HG02852 (cell line): ENCODE data around the gene ROBO1.

Source experiments
- ATAC-seq: cut with Tn5 transposase; IDR thresholded peaks from one replicate; pipeline ENCODE4 v1.9.1; 2021; ENCODE audit warnings: mild to moderate bottlenecking, moderate library complexity; ENCODE audit not compliant: unreplicated experiment

ROBO1 gene

DNA sequence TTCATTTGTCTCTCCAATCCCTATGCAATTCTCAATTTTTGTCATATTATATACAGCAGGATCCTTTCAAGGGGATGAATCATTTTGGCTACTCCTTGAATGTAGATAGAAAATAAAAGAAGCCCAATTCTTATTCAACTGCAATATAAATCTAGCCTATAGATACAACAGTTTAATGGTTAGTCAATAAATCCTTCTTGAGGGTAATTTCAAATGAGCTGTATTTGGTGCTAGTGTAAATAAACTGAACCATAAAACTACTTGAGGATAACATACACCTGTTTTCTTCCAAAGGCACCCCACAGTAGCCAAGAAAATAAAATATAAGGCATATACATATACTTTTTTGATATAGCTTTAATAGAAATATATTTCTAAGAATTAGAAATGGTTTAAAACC is 830.3 kb downstream of the ROBO1 start:
- ATAC-seq: no peak

DNA sequence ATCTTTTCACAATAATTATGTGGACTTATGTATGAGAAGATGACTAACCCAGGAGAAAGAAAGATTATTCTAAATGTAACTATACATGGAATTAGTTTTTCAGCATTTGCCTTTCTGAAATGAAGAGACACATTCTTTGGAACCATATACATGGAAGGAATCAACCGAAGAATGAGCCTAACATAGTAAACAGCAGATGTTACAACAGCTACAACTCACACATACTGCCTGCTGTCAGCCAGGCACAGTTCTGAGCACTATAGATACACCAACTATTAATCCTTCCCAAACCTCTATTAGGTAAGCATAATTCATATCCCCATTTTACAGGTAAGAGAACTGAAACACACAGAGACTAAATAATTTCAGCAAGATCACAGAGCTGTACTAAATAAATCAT is 840.0 kb downstream of the ROBO1 start:
- ATAC-seq: no peak

DNA sequence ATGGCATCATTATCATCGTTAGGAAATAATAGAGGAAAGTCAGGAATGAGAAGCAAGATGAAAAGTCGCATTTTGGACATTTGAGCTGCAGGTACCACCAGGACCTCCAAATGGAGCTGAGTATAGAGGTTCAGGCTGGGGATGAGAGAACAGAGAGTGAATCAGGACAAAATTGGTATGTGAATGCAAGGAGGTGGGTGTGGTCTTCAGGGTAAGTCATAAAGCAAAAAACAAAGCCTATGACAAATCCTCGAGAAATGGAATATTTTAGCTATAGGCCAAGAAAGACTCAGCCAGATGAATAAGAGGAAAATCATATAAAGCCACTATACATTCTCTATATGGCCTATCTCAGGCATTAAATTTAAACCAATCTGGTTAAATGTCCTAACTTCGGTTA is 841.3 kb downstream of the ROBO1 start:
- no peak for ATAC-seq

DNA sequence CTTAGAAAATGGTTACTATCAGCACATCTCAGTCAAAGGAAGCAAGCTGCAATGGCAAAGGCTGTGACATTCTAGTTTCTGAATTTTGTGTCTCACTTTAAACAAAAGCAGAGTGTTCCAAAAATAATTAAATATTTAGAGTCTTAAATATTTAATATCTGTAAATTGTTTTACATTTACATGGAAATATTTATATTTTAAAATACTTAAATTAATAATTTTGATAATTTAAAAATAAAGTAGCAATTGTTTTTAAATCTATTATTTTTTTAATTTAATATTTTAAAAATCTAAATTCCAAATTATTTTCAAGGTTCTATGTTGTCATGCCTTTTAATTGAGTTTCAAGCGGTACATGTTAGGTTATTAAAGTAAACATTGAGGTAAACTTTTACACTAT is 843.1 kb downstream of the ROBO1 start:
- ATAC-seq: no peak

DNA sequence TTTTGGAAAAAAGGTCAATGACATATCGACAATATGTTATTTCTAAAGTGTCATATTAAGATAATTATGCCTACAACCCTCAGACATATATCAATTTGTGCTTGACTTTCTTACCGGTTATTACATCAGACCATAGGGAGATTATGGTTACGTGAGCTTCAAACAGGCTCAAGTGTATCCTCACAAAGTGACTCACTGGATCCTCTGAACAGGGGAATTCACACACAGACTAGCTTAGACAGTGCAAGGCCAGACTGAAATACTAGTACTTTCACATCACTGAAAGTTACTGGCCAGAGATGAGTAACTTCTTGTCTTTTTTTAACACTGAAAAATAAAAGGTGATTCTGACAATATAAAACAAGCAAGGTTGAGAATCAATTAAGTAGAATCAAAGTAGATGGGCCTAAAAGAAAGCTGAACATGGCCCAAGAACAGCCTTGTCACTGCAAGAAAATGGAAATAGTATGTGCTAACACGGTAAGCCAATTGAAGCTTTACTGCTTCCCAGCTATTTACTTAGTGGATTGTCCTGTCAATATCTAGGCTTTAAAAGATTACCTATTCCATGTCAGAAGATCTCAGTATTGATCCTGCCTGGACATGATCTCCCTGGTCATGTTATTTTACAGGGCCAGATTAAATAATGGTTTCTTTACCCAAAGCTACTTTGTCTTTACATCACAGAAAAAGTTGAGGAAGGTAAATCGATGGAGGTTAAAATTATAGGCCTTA is 848.6 kb downstream of the ROBO1 start:
- ATAC-seq: peak; percentile 72

DNA sequence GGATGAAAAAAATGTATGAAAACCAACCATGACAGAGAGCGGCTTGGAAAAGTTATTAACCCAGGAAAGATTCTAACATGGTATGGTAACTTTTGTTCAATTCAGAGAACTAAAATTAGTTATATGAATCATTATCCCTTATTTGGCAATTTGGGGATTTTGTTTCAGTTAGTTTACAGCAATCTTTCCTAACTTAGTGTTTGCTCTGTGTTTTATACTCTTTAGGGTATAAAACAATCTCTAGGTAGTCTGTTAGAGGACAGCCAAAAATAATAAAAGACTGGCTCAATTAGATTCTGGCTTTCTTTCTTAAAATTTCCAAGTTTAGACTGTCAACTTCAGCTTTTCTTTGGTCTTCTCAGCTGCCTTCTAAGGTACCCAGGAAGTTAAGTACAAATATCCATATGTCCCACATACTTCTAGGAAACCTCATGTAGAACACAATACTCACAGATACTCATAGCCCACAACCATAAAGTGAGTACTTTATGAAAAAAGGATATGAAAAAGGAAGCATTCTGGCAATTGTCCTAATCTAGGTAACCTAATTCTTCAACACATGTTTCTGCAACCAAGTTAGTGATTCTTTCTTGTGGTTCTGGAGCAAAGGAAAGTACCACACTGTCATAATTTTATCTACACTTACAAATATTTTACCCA is 849.3 kb downstream of the ROBO1 start:
- peak; percentile 29 for ATAC-seq

DNA sequence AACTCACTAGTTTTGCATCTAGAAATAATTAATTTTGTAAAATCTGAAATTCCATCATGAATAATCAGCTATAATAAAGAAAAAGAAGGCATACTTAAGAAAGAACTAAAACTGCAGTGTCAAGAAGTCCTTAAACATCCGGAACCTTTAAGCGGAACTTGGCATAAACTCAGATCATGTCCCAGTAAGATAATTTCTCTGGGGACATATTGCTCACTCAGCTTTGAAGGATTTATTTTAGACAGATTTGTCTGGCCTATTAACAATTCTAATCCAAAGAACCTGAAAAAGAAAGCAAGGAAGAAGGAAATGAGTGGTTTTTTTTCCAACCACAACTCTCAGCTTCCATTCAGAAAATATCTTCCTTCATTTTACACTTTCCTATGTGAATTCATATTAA is 850.3 kb downstream of the ROBO1 start:
- no peak for ATAC-seq

DNA sequence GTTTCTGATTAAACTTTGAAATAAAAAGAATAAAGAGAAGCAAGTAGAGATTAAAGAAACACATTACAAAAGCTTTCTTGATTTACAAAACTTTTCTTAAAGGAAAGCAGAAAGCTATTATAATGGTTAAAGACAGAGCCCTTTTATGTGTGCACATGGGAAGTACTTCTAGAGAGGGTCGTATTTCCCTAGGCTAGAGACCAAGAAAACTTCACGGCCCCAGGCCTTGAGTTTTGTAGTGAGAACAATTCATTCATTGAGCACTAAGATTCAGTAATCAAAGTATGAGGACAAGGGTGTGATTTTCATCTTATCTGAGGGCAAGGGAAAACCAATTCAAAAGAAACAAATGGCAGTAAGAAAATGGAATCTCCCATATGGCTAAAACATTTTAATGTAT is 854.1 kb downstream of the ROBO1 start:
- ATAC-seq: no peak

DNA sequence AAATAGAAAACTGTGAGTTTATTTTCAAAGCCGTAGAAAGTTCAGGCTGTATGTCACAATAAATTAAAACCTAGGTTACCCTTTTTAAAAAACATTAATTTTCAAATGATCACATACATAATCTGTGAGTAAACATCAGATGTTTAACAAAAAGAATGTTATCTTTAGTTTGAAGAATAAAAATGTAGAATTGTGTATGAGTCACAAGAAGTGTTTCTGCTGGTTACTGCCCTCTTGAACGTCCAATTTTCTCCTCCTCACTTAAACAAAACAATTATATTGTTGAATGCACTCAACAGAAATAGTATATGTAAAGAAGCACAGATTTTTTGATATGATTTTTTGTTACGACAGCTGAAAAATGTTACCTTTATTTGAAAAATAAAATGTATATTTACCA is 855.1 kb downstream of the ROBO1 start:
- ATAC-seq: no peak

DNA sequence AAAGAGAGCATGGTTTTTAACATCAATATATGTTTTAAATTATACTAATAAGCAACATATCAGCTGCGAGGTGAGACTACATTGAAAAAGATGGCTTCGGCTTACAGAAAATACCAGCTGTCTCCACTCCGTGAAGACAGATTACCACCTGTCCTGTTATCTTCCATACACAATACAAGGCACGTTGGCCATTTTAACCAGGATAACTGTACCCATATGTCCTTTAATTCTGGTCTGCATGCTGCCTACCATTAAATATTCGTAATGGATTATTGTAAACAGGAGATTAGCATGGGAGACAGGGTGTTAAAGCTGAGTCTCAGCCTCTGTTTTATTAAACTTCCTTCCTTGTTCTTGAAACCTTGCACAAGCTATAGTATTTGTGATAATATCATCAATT is 855.5 kb downstream of the ROBO1 start:
- ATAC-seq: no peak

DNA sequence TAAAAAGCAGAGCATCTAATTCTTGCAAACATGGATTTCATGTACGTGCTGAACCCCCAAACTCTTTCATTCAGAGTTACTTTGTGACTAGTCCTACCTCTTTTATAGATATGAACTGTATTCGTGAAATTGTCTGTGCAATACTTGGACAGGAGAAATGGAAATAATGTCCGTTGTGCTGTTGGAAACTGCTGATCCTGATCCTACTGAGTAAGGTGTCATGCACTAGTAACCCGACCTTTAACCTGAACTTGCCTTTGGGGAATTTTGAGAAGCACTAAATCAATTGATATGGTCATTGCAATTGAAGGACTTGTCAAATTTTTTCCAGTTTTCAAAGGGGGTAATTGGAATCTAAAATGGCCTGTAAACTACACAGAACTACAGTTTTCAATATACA is 856.4 kb downstream of the ROBO1 start:
- no peak for ATAC-seq

DNA sequence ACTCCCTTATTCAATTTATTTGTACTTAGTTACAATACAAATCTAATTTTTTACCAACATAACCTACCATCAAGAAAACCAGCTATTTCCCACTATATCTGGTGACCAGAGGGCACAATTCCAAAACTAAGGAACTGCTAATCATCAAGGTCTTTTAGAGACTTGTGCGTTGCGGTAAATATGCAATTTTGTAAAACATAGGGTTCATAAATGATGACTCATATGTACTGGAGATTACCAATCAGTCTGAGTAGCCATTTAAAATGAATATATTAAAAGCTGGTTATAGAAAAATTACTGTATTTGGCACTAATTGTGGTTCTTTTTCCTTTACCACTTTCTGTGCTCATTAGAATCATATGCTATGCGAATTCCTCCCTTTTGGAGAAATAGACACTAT is 859.6 kb downstream of the ROBO1 start:
- ATAC-seq: no peak

DNA sequence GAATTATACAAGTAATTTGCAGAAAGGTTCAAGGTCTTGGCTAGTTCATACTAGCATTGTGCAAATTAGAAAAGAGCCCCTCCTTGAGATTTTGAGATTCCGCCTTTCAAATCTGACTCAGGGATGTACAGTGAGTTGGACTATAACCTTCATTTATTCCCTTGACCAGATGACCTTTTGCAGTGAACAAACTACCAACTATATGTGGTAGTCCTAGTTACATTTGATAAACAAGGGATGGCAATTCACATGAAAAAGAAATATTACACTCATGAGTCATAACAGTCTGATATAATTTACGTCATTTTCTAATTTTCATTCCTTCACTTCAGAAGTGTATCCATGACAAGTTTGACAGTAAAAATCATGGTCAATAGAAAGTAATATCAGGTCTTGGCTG is 860.4 kb downstream of the ROBO1 start:
- no peak for ATAC-seq

DNA sequence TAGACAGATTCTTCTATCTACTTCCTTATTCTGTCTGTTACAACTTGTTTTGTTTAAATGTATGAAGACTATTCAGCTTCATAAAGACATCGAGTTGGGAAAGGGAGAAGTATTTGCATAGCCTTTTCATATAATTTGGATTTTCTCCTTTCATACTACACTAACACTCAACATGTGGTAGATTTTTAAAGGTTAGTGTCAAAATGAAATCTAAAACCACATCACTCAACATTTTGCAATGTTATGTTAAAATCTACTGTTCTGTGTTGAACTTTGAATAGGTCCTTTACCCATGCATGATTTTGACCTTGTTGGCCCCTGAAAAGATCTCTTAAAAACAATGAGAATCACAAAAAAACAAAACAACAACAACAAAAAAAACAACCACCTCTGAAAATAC is 860.9 kb downstream of the ROBO1 start:
- ATAC-seq: no peak

DNA sequence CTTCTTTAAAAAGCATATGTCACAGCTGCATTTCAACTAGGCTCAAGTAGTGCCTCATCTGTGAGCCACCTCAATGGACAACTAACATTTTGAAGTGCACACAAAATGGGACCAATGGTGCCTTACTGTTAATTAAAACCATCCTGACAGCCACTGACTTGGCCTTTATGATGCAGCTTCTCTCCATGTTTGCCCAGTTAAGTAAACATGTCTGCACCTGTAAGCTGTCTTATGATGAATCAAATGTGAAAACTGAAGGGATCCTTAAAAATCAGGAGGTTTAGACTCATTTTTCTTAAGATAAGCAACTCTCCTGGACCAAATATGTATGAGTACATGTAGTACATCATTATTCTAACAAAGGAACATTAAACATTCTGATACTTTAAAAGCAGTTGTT is 861.6 kb downstream of the ROBO1 start:
- no peak for ATAC-seq

DNA sequence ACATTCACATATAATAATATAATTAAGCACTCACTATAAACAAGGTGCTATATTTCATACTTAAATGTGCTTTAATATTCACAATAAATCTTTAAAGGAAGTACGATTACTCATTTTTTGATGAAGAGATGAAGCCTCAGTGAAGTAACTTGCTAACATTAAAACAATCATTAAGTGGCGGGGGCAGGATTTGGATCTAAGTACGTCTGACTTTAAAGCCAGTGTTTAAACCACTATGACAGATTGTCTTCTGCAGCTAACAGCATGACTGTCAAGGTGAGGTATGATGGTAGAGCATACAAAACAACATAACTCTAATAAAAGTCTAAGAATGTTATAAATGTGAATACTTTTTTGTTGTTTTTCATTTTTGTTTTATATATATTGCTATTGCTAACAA is 862.1 kb downstream of the ROBO1 start:
- ATAC-seq: no peak

DNA sequence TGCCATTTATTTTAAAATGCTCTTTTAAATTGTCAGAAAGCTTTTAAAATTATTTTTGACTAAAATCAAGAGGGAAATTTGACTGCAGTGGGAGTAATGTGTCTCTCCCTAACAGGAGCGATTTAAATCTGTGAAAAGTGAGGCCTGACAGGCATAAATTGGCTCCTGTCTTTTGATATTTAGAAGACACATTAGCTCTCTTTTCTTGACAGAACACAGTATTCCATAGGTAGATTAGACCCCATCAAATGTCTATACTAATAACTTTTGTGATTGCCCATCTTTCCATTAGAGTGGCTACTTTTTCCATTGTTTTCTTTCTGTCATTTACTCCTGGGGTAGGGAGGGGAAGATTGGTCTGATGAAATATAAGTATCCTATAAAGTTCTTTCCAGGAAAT is 866.3 kb downstream of the ROBO1 start:
- no peak for ATAC-seq

DNA sequence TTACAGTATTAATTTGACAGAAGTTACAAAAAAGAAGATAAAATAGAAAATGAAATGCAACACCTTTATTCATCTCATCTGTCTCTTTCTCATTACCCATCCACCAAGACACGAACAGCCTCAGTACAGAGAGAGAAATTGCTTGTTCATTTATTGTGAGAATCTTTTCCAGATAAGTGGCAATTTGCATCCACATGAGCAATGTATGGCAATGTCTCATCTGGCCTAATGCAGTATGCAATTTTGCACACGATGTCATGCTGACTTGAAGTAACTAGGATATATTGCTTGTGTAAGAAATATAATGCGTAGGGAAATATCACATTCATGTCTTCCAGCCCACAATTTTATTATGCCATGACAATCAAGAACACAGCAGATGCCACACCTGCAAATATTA is 866.9 kb downstream of the ROBO1 start:
- no peak for ATAC-seq

DNA sequence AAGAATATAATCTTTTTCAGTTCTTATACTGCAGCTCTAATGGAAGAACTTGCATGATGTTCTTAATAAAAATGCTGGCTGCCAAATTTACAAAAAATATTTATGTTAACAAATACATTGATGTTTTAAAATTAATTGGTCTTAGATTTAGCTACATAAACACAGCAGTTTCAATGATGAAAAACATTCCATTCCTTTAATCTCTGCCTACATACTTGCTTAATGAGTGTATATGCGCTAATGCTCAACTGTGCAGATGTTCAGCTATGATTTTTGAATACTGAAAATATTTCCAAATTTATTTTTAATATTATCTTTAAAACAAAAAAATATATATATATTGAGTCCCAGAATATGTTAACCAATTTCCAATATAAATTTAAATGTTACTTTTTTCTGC is 867.4 kb downstream of the ROBO1 start:
- no peak for ATAC-seq

DNA sequence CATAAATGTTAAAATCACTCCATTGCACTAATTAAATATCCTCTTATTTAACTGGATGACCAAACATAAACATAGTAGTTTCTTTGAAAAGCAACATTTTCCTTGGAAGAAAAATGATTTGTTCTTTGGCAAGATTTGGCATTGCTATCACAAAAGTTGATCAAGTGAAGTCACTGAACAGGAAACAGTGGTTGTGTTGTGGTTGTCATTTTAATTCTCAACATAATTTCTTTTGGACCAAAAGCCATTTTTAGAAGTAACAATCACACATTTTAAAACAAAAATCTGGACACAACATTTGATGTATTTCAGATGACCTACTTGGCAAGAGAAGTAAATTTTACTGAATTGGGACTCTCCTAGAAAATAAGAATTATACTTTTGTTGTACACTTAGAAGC is 872.3 kb downstream of the ROBO1 start:
- no peak for ATAC-seq

DNA sequence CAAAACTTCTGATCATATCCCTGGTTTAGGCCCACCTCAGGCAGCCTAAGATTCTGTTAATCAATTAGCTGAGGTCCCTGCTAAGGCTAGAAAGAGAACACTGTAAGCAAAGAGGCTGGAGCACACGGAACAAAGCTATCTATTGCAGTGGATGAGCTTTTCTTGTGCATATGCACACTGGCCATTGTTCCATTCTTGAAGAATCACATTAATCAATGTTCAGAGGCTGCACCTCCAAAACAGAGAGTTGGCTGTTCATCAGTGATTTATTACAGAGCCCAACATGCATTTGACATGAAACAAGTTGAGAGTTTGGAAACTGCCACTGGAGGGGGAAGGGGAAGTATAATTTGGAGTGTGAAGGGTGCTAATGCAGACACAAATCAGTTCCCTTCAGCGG is 873.0 kb downstream of the ROBO1 start:
- no peak for ATAC-seq

DNA sequence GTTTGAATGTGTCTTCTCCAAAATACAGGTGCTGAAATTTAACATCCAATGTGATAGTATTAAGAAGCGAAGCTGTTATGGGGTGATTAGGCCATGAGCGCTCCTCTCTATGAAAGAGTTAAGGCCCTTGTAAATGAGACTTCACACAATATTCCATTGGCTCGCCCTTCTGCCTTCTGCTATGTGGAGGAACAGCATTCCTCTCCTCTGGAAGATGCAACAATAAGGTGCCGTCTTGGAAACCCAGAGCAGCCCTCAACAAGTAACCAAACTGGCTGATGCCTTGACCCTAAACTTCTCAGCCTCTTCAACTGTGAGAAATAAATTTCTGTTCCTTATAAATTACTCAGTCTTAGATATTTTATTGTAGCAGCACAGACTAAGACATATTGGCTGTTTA is 874.6 kb downstream of the ROBO1 start:
- no peak for ATAC-seq

DNA sequence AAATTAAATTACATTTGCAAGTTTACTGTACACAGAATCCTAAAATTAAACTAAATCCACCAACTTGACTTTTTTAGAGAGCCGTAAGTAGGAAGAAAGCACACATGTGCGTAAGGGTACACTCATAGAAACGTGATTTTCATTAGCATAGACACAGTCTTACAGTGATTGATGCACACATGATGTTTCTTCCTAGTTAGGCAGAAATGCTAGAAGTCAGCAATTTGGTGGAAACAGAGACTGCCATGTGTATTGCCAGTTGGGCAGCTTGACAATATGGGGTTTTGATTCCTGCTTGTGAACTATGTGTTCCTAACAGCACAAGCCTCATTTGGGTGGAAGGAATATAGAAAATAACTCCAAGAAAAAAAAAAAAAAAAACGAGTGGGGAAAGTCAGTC is 878.5 kb downstream of the ROBO1 start:
- no peak for ATAC-seq
